ENCODE measurements around the gene ANAPC1.
"Not testable (repeated sequence)": the region's sequence is repeated elsewhere in the genome, so short reads cannot be mapped to it uniquely, and the experiment has no call there.

The ANAPC1 gene

GRCh38 chr2:111729812-111730458 lies 154.1 kb downstream of the ANAPC1 start:
- not testable (repeated sequence) for DNase-seq (ENCODE audit: low spot score)

- DNase-seq (ENCODE audit: low spot score) = not testable (repeated sequence)
These were observed 156.3 kb downstream of the ANAPC1 start for GRCh38 chr2:111727611-111728110.

- DNase-seq (ENCODE audit: low spot score) = not testable (repeated sequence)
These were observed 158.3 kb downstream of the ANAPC1 start for GRCh38 chr2:111725742-111726141.

- not testable (repeated sequence) for DNase-seq (ENCODE audit: low spot score)
These were observed 164.4 kb downstream of the ANAPC1 start for GRCh38 chr2:111719610-111720009.

All from CD4-positive, alpha-beta T cell treated with Interleukin-6 at 100 ng/mL for 8 hours (primary cell).